RKO (cell line): ENCODE results near the gene RMI1.
A peak's percentile ranks its signal among the peaks of the same experiment; 100 is the strongest.
"Not testable (repeated sequence)": the region's sequence is repeated elsewhere in the genome, so short reads cannot be mapped to it uniquely, and the experiment has no call there.

Source experiments
- DNase-seq: peaks from one replicate; pipeline ENCODE4 v3.0.0-alpha.2; 2016; ENCODE audit warnings: low spot score

RMI1 gene

DNA sequence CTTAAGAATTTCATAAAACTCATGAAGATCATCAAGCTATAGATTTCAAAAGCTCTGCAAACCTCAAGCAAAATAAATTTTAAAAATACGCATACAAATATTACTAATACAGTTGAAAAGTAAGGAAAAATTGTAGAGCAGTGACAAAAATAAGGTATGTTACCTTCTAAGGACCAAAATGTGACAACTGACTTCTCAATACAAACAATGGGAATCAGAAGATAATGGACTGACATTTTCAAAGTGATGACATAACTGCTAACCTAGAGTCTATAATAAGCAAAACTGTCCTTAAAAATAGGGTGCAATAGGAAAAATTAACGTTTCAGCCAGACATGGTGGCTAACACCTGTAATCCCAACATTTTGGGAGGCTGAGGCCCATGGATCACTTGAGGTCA, 27.1 kb downstream of the RMI1 start:
- DNase-seq, result no peak

DNA sequence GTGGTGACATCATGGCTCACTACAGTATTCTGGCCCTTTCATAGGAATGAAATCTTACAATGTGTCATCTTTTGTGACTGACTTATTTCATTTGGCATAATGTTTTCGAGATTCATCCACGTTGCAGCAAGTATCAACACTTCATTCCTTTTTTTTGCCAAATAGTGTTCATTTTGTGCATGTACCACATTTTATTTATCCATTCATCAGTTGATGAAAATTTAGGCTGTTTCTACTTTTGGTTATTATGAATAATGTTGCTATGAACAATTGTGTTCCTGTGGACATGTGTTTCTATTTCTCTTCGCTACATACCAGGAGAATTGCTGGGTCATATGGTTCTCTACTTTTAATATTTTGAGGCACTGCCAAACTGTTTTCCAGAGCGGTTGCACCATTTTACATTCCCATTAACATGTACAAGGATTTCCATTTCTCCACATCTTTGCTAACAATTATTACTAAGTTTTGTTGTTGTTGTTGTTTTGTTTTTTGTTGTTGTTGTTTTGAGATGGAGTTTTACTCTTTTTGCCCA, 43.5 kb downstream of the RMI1 start:
- DNase-seq, result peak; percentile 4

DNA sequence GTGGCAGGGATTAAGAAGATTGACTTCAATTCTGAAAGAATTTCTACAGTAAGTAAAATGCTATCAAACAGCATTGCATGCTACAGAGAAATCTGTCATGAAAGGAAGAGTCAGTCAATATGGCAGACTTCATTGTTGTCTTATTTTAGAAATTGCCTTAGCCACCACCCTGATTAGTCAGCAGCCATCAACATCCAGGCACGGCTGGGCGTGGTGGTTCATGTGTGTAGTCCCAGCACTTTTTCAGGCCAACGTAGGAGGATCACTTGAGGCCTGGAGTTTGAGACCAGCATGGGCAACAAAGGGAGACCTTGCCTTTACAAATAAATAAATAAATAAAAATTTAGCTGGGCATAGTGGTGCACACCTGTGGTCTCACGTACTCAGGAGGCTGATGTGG, 46.6 kb downstream of the RMI1 start:
- no peak for DNase-seq

DNA sequence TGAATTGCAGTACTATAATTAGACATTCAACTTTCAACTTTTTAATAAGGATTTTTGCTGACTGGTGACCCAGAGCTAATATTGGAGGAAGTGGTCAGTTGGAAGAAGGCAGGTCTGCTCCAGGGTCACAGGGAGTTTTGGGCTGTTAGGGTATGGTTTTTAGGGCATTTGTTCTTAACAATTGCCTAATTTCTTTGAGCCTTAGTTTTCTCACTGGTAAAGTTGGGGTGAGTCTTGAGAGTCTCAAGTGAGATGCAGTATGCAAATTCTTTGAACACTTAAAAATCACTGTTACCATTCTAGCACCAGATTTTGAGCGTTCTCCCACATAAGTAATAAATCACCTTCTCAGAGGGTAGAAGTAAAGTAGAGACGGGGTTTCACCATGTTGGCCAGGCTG, 50.9 kb downstream of the RMI1 start:
- no peak for DNase-seq

DNA sequence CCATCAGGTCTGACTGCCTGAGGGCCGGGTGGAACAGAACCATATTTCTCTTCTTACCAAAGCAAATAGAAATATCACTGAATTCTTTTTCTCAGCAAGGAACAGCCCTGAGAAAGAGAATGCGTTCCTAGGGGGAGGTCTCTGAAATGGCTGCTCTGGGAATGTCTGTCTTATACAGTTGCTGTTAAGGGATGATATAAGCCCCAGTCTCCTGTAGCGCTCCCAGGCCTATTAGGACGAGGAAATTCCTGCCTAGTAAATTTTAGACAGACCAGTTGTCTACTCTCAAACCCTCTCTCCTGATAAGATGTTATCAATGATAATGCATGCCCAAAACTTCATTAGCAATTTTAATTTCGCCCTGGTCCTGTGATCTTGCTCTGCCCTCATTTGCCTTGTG, 61.3 kb downstream of the RMI1 start:
- not testable (repeated sequence) for DNase-seq

DNA sequence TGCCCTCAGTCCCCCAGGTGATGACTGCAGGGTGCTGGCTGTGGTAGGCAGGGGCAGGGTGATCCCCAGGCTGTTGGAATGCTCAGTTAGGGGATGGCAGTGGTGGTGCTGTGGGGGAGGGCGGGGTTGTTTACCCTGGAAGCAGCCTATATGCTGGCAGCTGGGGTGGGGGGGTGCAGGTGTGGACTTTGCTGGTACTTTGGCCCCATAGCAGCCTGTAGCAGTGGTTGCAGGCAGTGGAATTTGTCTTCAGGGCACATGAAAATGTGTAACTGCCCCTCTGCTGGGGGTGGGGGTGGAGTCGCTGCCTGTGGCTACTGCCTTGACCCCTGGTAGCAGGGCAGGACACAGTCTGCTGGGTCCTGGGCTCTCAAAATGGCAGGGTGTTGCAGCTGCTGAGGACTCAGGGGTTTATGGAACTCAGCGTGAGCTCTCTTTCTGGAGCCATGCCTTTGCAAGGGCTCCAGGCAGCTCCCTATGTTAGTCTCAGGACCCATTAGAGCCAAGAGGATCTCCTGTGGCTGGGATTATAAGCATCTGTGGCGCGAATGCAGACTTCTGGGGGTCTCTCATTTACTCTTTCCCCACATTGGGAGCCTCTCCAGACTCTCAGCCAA, 65.0 kb downstream of the RMI1 start:
- DNase-seq, result no peak
